WERI-Rb-1 (cell line): ENCODE results near the gene AOPEP.
"Not testable (repeated sequence)": the region's sequence is repeated elsewhere in the genome, so short reads cannot be mapped to it uniquely, and the experiment has no call there.

Source experiments
- DNase-seq: peaks from one replicate; pipeline ENCODE4 v3.0.0-alpha.2; 2020
- H3K27ac ChIP-seq: fragments of 250-450 bp; sonication (Bioruptor Pico); 2 replicates; pipeline ENCODE4 v1.5.1; 2020; ENCODE audit warnings: mild to moderate bottlenecking, moderate library complexity
- H3K27me3 ChIP-seq: fragments of 250-450 bp; sonication (Bioruptor Pico); 2 replicates; pipeline ENCODE4 v1.5.1; 2021; ENCODE audit warnings: mild to moderate bottlenecking, low read depth, moderate library complexity; ENCODE audit not compliant: insufficient read depth, severe bottlenecking
- H3K36me3 ChIP-seq: fragments of 250-450 bp; sonication (Bioruptor Pico); 2 replicates; pipeline ENCODE4 v1.5.1; 2020; ENCODE audit warnings: mild to moderate bottlenecking, moderate library complexity
- H3K4me3 ChIP-seq: 2 replicates; pipeline ENCODE4 v1.5.1; 2011; ENCODE audit warnings: low read depth, mild to moderate bottlenecking, control low read depth, low read length
- H3K9me3 ChIP-seq: fragments of 250-450 bp; sonication (Bioruptor Pico); 2 replicates; pipeline ENCODE4 v1.5.1; 2021; ENCODE audit warnings: mild to moderate bottlenecking, moderate library complexity; ENCODE audit not compliant: severe bottlenecking
- CTCF ChIP-seq: IDR thresholded peaks from 2 replicates; pipeline ENCODE4 v1.5.1; 2011; ENCODE audit warnings: low read depth, mild to moderate bottlenecking, control low read depth, inconsistent platforms, low read length

AOPEP gene

GRCh38 chr9:94872083-94872833, 145.8 kb downstream of the AOPEP start:
- no peak overlapping the region for H3K4me3 ChIP-seq
- no peak for DNase-seq
- no peak overlapping the region for H3K27ac ChIP-seq
- H3K27me3 ChIP-seq: no peaks in the 10 kb centered on the region
- TF ChIP-seq CTCF: no peak
- no peaks in the 10 kb centered on the region for H3K36me3 ChIP-seq
- H3K9me3 ChIP-seq: no peaks in the 10 kb centered on the region

- no peaks in the 10 kb centered on the region for H3K36me3 ChIP-seq
- no peak for DNase-seq
- H3K9me3 ChIP-seq: no peaks in the 10 kb centered on the region
- H3K27me3 ChIP-seq: no peaks in the 10 kb centered on the region
- no peak for TF ChIP-seq CTCF
- H3K4me3 ChIP-seq: no peak overlapping the region
- H3K27ac ChIP-seq: no peak overlapping the region
Measured at GRCh38 chr9:94872891-94873511, 146.5 kb downstream of the AOPEP start.

- H3K27ac ChIP-seq: no peak overlapping the region
- no peak for DNase-seq
- no peak for TF ChIP-seq CTCF
- H3K27me3 ChIP-seq: no peaks in the 10 kb centered on the region
- no peaks in the 10 kb centered on the region for H3K36me3 ChIP-seq
- no peaks in the 10 kb centered on the region for H3K9me3 ChIP-seq
- no peak overlapping the region for H3K4me3 ChIP-seq
Measured at GRCh38 chr9:94874316-94874715, 147.8 kb downstream of the AOPEP start.

- Histone ChIP-seq H3K36me3 (no peaks in the 10 kb centered on the region), H3K9me3 (no peaks in the 10 kb centered on the region), H3K4me3 (no peak overlapping the region), H3K27me3 (no peaks in the 10 kb centered on the region), H3K27ac (no peak overlapping the region)
- DNase-seq: no peak
- TF ChIP-seq CTCF: no peak
Measured at GRCh38 chr9:94875300-94876020, 149.0 kb downstream of the AOPEP start.

GRCh38 chr9:94878804-94879203, 152.3 kb downstream of the AOPEP start:
- not testable (repeated sequence) for H3K4me3 ChIP-seq, H3K27ac ChIP-seq, H3K9me3 ChIP-seq, DNase-seq, H3K36me3 ChIP-seq, H3K27me3 ChIP-seq

- Histone ChIP-seq H3K27me3 (no peaks in the 10 kb centered on the region), H3K36me3 (no peaks in the 10 kb centered on the region), H3K9me3 (no peaks in the 10 kb centered on the region), H3K27ac (no peak overlapping the region), H3K4me3 (no peak overlapping the region)
- TF ChIP-seq CTCF: no peak
- DNase-seq: no peak
Measured at GRCh38 chr9:94879230-94879629, 152.7 kb downstream of the AOPEP start.
